ENCODE data around the gene ANKRD63. TPM values are rescaled to one million over a fixed set of nuclear protein-coding genes. Genes with fewer than 3 reads are reported as not detected.

The ANKRD63 gene
- total RNA-seq, 2 donors from 2014 or later: not detected

DNA sequence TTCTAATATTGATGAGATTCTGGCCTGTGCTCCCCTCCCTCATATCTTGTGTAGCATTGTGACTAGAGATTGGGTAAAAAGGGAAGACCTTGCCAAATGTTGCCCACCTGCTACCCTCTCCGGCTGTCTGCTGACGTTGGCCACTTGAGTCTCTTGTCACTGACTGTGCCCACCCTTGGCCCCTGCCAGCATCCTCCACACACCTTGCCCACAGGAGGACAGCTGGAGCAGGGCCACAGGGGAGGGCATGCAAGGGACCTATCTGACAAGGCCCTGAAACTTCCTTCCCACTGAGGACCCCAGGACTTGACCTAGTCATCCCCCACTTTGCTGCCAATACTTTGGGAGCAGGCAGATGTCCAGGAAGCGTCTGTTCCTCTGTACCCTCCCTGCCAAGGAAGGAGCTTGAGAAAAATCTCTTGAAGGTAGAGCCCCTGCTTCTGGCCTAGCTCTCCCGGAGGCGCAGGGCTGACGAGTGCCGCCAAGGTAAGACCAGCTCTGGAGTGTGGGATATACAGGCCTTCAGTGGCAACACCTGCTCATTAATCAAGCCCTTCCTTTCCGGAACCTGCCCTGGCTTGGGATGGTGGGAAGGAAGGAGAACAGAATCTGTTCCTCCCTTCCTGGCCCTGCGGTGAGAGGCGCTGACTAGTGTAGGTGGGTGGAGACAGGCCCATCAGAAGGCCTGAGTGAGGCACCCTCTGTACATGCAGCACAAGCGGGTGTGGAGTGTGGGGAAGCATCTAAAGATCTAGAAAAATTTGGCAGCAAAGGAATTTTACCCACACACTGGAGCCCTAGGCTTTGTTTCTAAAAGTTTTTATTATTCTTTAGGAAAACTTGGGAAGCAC is 48.9 kb downstream of the ANKRD63 start:
- no peaks in the 10 kb centered on the region for H3K9me3 ChIP-seq (ENCODE audit: control insufficient read depth, low read length)
- peaks cover 19% of the 10 kb centered on the region for H3K27me3 Mint-ChIP-seq (ENCODE audit: insufficient read depth)
- DNase-seq: peak; percentile 52
- no peak overlapping the region for H3K9ac ChIP-seq (ENCODE audit: extremely low read depth, low read length, poor library complexity, severe bottlenecking)
- peak overlapping the region; percentile 64 for H3K27ac Mint-ChIP-seq
- no peak overlapping the region for H3K27ac ChIP-seq (ENCODE audit: low read depth, low read length)
- peaks cover 3% of the 10 kb centered on the region for H3K4me1 ChIP-seq (ENCODE audit: control insufficient read depth, insufficient read depth, low read length)
- peaks cover 11% of the 10 kb centered on the region for H3K4me1 Mint-ChIP-seq
- no peak overlapping the region for H3K4me3 ChIP-seq (ENCODE audit: low read length)
- TF ChIP-seq, protein P1, sequence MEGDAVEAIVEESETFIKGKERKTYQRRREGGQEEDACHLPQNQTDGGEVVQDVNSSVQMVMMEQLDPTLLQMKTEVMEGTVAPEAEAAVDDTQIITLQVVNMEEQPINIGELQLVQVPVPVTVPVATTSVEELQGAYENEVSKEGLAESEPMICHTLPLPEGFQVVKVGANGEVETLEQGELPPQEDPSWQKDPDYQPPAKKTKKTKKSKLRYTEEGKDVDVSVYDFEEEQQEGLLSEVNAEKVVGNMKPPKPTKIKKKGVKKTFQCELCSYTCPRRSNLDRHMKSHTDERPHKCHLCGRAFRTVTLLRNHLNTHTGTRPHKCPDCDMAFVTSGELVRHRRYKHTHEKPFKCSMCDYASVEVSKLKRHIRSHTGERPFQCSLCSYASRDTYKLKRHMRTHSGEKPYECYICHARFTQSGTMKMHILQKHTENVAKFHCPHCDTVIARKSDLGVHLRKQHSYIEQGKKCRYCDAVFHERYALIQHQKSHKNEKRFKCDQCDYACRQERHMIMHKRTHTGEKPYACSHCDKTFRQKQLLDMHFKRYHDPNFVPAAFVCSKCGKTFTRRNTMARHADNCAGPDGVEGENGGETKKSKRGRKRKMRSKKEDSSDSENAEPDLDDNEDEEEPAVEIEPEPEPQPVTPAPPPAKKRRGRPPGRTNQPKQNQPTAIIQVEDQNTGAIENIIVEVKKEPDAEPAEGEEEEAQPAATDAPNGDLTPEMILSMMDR (conservative IDR thresholded peaks at IDR 0.05): no peak
- H3K4me3 Mint-ChIP-seq: no peak overlapping the region
- peaks cover 22% of the 10 kb centered on the region for H3K36me3 ChIP-seq (ENCODE audit: control insufficient read depth, insufficient read depth, low read length)
- H3K9me3 Mint-ChIP-seq: no peaks in the 10 kb centered on the region
- H3K27me3 ChIP-seq (ENCODE audit: control insufficient read depth, insufficient read depth, low read length, poor library complexity, severe bottlenecking): peaks cover 12% of the 10 kb centered on the region
- 91 to 93% methylated on average over 4 to 10 of the region's 11 CpGs for WGBS, 2 experiments (ENCODE audit: insufficient coverage in 1 of 2, insufficient read length in 1 of 2)
- H3K36me3 Mint-ChIP-seq (ENCODE audit: low read depth): peaks cover 8% of the 10 kb centered on the region

DNA sequence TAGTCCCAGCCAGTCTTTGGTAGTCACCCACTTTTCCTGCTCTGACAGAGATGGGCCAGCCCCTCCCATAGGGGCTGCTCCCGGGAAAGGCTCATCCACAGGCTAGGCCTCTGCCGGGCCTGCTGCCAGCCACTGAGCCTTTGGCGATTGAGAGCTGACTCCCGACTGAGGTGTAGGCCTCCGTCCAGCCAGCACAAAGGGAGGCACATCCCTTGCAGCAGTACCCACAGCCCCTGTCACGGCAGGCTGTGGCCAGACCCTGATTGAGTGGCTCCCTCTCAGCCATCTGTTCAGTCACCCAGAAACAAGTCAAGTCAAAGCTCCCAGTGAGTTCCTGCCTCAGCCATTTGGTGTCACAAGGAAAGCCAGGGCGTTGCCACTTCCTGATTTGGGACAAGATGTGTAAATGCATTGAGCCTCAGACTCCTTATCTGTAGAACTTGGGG is 50.2 kb downstream of the ANKRD63 start:
- DNase-seq: peak; percentile 46
- peaks cover 15% of the 10 kb centered on the region for H3K36me3 Mint-ChIP-seq (ENCODE audit: low read depth)
- Histone ChIP-seq H3K9me3 (ENCODE audit: control insufficient read depth, low read length) (no peaks in the 10 kb centered on the region), H3K4me3 (ENCODE audit: low read length) (no peak overlapping the region), H3K36me3 (ENCODE audit: control insufficient read depth, insufficient read depth, low read length) (peaks cover 33% of the 10 kb centered on the region), H3K27ac (ENCODE audit: low read depth, low read length) (peak overlapping the region; percentile 13), H3K9ac (ENCODE audit: extremely low read depth, low read length, poor library complexity, severe bottlenecking) (no peak overlapping the region), H3K4me1 (ENCODE audit: control insufficient read depth, insufficient read depth, low read length) (peaks cover 3% of the 10 kb centered on the region), H3K27me3 (ENCODE audit: control insufficient read depth, insufficient read depth, low read length, poor library complexity, severe bottlenecking) (no peaks in the 10 kb centered on the region)
- WGBS, 2 experiments (ENCODE audit: insufficient coverage in 1 of 2, insufficient read length in 1 of 2): 93 to 94% methylated on average over 6 to 7 of the region's 7 CpGs
- TF ChIP-seq, protein P1 (conservative IDR thresholded peaks at IDR 0.05): no peak
- H3K4me1 Mint-ChIP-seq: peaks cover 9% of the 10 kb centered on the region
- H3K9me3 Mint-ChIP-seq: no peaks in the 10 kb centered on the region
- H3K27ac Mint-ChIP-seq: no peak overlapping the region
- no peak overlapping the region for H3K4me3 Mint-ChIP-seq
- peaks cover 7% of the 10 kb centered on the region for H3K27me3 Mint-ChIP-seq (ENCODE audit: insufficient read depth)

Other genes with a start within 250 kb of the ANKRD63 start
- gene SRP14, start 243.9 kb downstream of the ANKRD63 start, total RNA-seq: 100 to 1,000 TPM; 237 to 293 TPM
- 10 to 100 TPM; 48.3 to 53.5 TPM for gene BMF, start 174.2 kb downstream of the ANKRD63 start, total RNA-seq
- 100 to 1,000 TPM in 1 of 2 donors, 10 to 100 TPM in 1; 58.6 to 108 TPM for gene BUB1B, start 122.0 kb downstream of the ANKRD63 start, total RNA-seq
- gene PAK6, start 44.0 kb downstream of the ANKRD63 start, total RNA-seq: 1 to 10 TPM; 7.7 to 9.1 TPM
- 1 to 10 TPM; 4.4 to 5.3 TPM for gene PLCB2, start 24.9 kb upstream of the ANKRD63 start, total RNA-seq
- gene INAFM2, start 40.6 kb upstream of the ANKRD63 start, total RNA-seq: 1 to 10 TPM; 4.6 to 8.6 TPM
- gene CCDC9B, start 57.9 kb upstream of the ANKRD63 start, total RNA-seq: under 1 TPM; 0.15 to 0.42 TPM
- gene PHGR1, start 68.0 kb upstream of the ANKRD63 start, total RNA-seq: not detected
- under 1 TPM; 0.04 to 0.40 TPM for gene DISP2, start 75.2 kb upstream of the ANKRD63 start, total RNA-seq
- 10 to 100 TPM; 57.6 to 92.4 TPM for gene KNSTRN, start 99.7 kb upstream of the ANKRD63 start, total RNA-seq
- gene IVD, start 122.7 kb upstream of the ANKRD63 start, total RNA-seq: 10 to 100 TPM; 90.6 to 98.7 TPM
- 10 to 100 TPM; 23.5 to 30.1 TPM for gene BAHD1, start 157.9 kb upstream of the ANKRD63 start, total RNA-seq
- 10 to 100 TPM; 33.7 to 43.0 TPM for gene CHST14, start 187.9 kb upstream of the ANKRD63 start, total RNA-seq